IMR-90 (cell line): ENCODE data around the gene GALNT17. TPM values are rescaled to one million over a fixed set of nuclear protein-coding genes. Genes with fewer than 3 reads are reported as not detected.

Experiments
- ATAC-seq: fragments of 200-7000 bp; cut with Tn5 transposase; 2 replicates; pipeline ENCODE4 v1.9.1; 2020; ENCODE audit warnings: low read depth, mild to moderate bottlenecking, moderate library complexity
- BruUV-seq: library from RNA; stranded (reverse); fragments of 400-500 nt; replicated peaks from 2 replicates; lab custom pipeline; 2021; lab: Mats Ljungman, UMichigan
- CTCF ChIA-PET: fragments of 300-600 bp; formaldehyde crosslinking; extraction: SDS; loops from one replicate; lab custom pipeline; 2021; ENCODE audit warnings: antibody characterized with exemption; lab: Yijun Ruan, JAX
- POLR2A ChIA-PET: fragments of 300-600 bp; sonication (Branson Sonifier 250); formaldehyde crosslinking; loops from one replicate; lab custom pipeline; 2022; ENCODE audit warnings: antibody characterized with exemption; ENCODE audit not compliant: unreplicated experiment; lab: Charles Lee
- DNase-seq: peaks from one replicate; pipeline ENCODE4 v3.0.0; 2013
- H2AFZ ChIP-seq: replicated peaks from 2 replicates; pipeline ENCODE3; 2013; ENCODE audit warnings: low read length, mild to moderate bottlenecking; ENCODE audit not compliant: poor library complexity
- H2AK5ac ChIP-seq: 2 replicates; pipeline ENCODE4 v1.6.1; 2013; ENCODE audit warnings: low read depth, low read length, inconsistent platforms
- H2AK9ac ChIP-seq: replicated peaks from 2 replicates; pipeline ENCODE3; 2013; ENCODE audit warnings: mild to moderate bottlenecking, low read depth, low read length, moderate library complexity; ENCODE audit not compliant: poor library complexity
- H2BK120ac ChIP-seq: 2 replicates; pipeline ENCODE4 v1.6.1; 2013; ENCODE audit warnings: low read depth, low read length, inconsistent platforms
- H2BK15ac ChIP-seq: 3 replicates; pipeline ENCODE4 v1.6.1; 2013; ENCODE audit warnings: low read depth, low read length, inconsistent platforms
- H2BK20ac ChIP-seq: 2 replicates; pipeline ENCODE4 v1.6.1; 2013; ENCODE audit warnings: low read depth, mild to moderate bottlenecking, inconsistent platforms, low read length, moderate library complexity
- H2BK5ac ChIP-seq: 2 replicates; pipeline ENCODE4 v1.6.1; 2013; ENCODE audit warnings: mild to moderate bottlenecking, low read depth, low read length, inconsistent platforms; ENCODE audit not compliant: poor library complexity, severe bottlenecking
- H3K14ac ChIP-seq: replicated peaks from 2 replicates; pipeline ENCODE4 v1.6.1; 2013; ENCODE audit warnings: low read depth, low read length, inconsistent platforms
- H3K18ac ChIP-seq: 2 replicates; pipeline ENCODE4 v1.6.1; 2013; ENCODE audit warnings: low read depth, low read length, control low read depth
- H3K23ac ChIP-seq: 2 replicates; pipeline ENCODE4 v1.6.1; 2013; ENCODE audit warnings: low read depth, low read length, inconsistent platforms
- H3K27ac ChIP-seq: 2 replicates; pipeline ENCODE4 v1.5.1; 2013; ENCODE audit warnings: mild to moderate bottlenecking, control low read depth, low read length; ENCODE audit not compliant: insufficient read depth
- H3K27me3 ChIP-seq: 2 replicates; pipeline ENCODE4 v1.6.1; 2013; ENCODE audit warnings: low read length; ENCODE audit not compliant: control insufficient read depth, insufficient read depth
- H3K36me3 ChIP-seq: 2 replicates; pipeline ENCODE4 v1.6.1; 2013; ENCODE audit warnings: low read length, mixed read lengths; ENCODE audit not compliant: control insufficient read depth, insufficient read depth
- H3K4ac ChIP-seq: 2 replicates; pipeline ENCODE4 v1.6.1; 2013; ENCODE audit warnings: low read depth, low read length, inconsistent platforms
- H3K4me1 ChIP-seq: 2 replicates; pipeline ENCODE4 v1.6.1; 2013; ENCODE audit warnings: low read length, mixed read lengths; ENCODE audit not compliant: control insufficient read depth, insufficient read depth
- H3K4me2 ChIP-seq: 2 replicates; pipeline ENCODE4 v1.6.1; 2013; ENCODE audit warnings: low read depth, mild to moderate bottlenecking, control low read depth, low read length, moderate library complexity
- H3K4me3 ChIP-seq: 2 replicates; pipeline ENCODE4 v1.5.1; 2013; ENCODE audit warnings: low read depth, mild to moderate bottlenecking, control low read depth, low read length, moderate library complexity; ENCODE audit not compliant: insufficient read depth
- H3K56ac ChIP-seq: 2 replicates; pipeline ENCODE4 v1.6.1; 2013; ENCODE audit warnings: low read length, inconsistent platforms; ENCODE audit not compliant: insufficient read depth; ENCODE audit errors: extremely low read depth
- H3K79me1 ChIP-seq, 2 experiments: 2 replicates each; pipeline ENCODE4 v1.6.1; 2013; ENCODE audit warnings: low read length in 2 of 2, inconsistent platforms in 1 of 2, low read depth in 1 of 2
- H3K9ac ChIP-seq: 2 replicates; pipeline ENCODE4 v1.6.1; 2013; ENCODE audit warnings: low read depth, low read length, control low read depth
- H3K9me1 ChIP-seq: 2 replicates; pipeline ENCODE4 v1.6.1; 2013; ENCODE audit warnings: low read length, inconsistent platforms; ENCODE audit not compliant: insufficient read depth
- H3K9me3 ChIP-seq: 2 replicates; pipeline ENCODE4 v1.6.1; 2013; ENCODE audit warnings: low read length; ENCODE audit not compliant: control insufficient read depth, insufficient read depth
- H4K20me1 ChIP-seq: 2 replicates; pipeline ENCODE4 v1.6.1; 2013; ENCODE audit warnings: low read length, inconsistent platforms; ENCODE audit not compliant: insufficient read depth
- H4K5ac ChIP-seq: 2 replicates; pipeline ENCODE4 v1.6.1; 2013; ENCODE audit warnings: mild to moderate bottlenecking, low read depth, low read length, control low read depth
- H4K8ac ChIP-seq, 2 experiments: 2 replicates each; pipeline ENCODE4 v1.6.1; 2013; ENCODE audit warnings: low read depth in 2 of 2, low read length in 2 of 2, control low read depth in 1 of 2, inconsistent platforms in 1 of 2
- H4K91ac ChIP-seq: 2 replicates; pipeline ENCODE4 v1.6.1; 2013; ENCODE audit warnings: low read depth, low read length, inconsistent platforms; ENCODE audit not compliant: insufficient read depth
- BHLHE40 ChIP-seq: fragments of 150-350 bp; IDR thresholded peaks from 2 replicates; pipeline ENCODE4 v1.6.1; 2016; ENCODE audit warnings: mild to moderate bottlenecking, low read depth, low read length
- CEBPB ChIP-seq: IDR thresholded peaks from 2 replicates; pipeline ENCODE4 v1.6.1; 2012; ENCODE audit warnings: low read depth, low read length, improper control_type of control experiment
- CHD1 ChIP-seq: IDR thresholded peaks from 2 replicates; pipeline ENCODE4 v1.6.1; 2012; ENCODE audit warnings: low read depth, low read length, improper control_type of control experiment
- ELK1 ChIP-seq: fragments of 150-350 bp; IDR thresholded peaks from 2 replicates; pipeline ENCODE4 v1.6.1; 2016; ENCODE audit warnings: low read depth, mild to moderate bottlenecking, low read length, moderate library complexity, borderline replicate concordance
- FOS ChIP-seq: fragments of 150-350 bp; IDR thresholded peaks from 2 replicates; pipeline ENCODE4 v1.6.1; 2016; ENCODE audit warnings: low read depth, low read length
- MAFK ChIP-seq: IDR thresholded peaks from 2 replicates; pipeline ENCODE4 v1.6.1; 2012; ENCODE audit warnings: low read depth, low read length, improper control_type of control experiment
- MAZ ChIP-seq: IDR thresholded peaks from 2 replicates; pipeline ENCODE4 v1.6.1; 2012; ENCODE audit warnings: low read depth, mild to moderate bottlenecking, low read length, improper control_type of control experiment, moderate library complexity, borderline replicate concordance
- MXI1 ChIP-seq: IDR thresholded peaks from 2 replicates; pipeline ENCODE4 v1.6.1; 2012; ENCODE audit warnings: low read depth, mild to moderate bottlenecking, low read length, moderate library complexity, borderline replicate concordance
- NFE2L2 ChIP-seq: fragments of 150-350 bp; IDR thresholded peaks from 2 replicates; pipeline ENCODE4 v1.6.1; 2016; ENCODE audit warnings: low read depth, mild to moderate bottlenecking, low read length
- POLR2A ChIP-seq: IDR thresholded peaks from 2 replicates; pipeline ENCODE4 v1.6.1; 2012; ENCODE audit warnings: mild to moderate bottlenecking, low read depth, low read length
- RAD21 ChIP-seq: IDR thresholded peaks from 2 replicates; pipeline ENCODE4 v1.6.1; 2012; ENCODE audit warnings: low read length, improper control_type of control experiment
- RCOR1 ChIP-seq: IDR thresholded peaks from 2 replicates; pipeline ENCODE4 v1.6.1; 2012; ENCODE audit warnings: mild to moderate bottlenecking, low read length, improper control_type of control experiment; ENCODE audit not compliant: insufficient replicate concordance
- RFX5 ChIP-seq: IDR thresholded peaks from 2 replicates; pipeline ENCODE4 v1.8.0; 2012; ENCODE audit warnings: low read depth, mild to moderate bottlenecking, low read length, moderate library complexity
- SMC3 ChIP-seq: fragments of 150-350 bp; IDR thresholded peaks from 2 replicates; pipeline ENCODE4 v1.6.1; 2016; ENCODE audit warnings: low read depth, mild to moderate bottlenecking, antibody characterized with exemption, low read length, moderate library complexity
- WGBS, 2 experiments: methylation state at CpG; one replicate each; pipeline versions ENCODE4 v1.1.5 to v1.1.7; 2013; ENCODE audit warnings: missing lambda C conversion rate in 2 of 2; ENCODE audit not compliant: insufficient read length in 1 of 2; ENCODE audit errors: extremely low coverage in 2 of 2; 5-methylcytosine and 5-hydroxymethylcytosine counted together
- dilution Hi-C: fragments of 300-500 bp; cut with HindIII; formaldehyde crosslinking; loops from one replicate; pipeline ENCODE4 v1.14.3; 2018; ENCODE audit warnings: low sequenced_read_pairs; ENCODE audit not compliant: unreplicated experiment
- in situ Hi-C: fragments of 300-500 bp; cut with MboI; formaldehyde crosslinking; loops from 3 replicates; pipeline ENCODE4 v1.14.3; 2019; ENCODE audit warnings: low sequenced_read_pairs, inconsistent platforms, mixed read lengths
- intact Hi-C: fragments of 100-400 bp; cut with micrococcal nuclease; formaldehyde crosslinking; loops from 2 replicates; pipeline ENCODE4 v1.10.0; 2022
- polyA plus RNA-seq, 3 experiments: library from polyadenylated mRNA; depleted of rRNA; stranded (reverse); fragments of >200 nt; gene quantifications; 2 replicates each; pipeline ENCODE4 v1.2.3, GENCODE V29; 2012; ENCODE audit warnings: low replicate concordance in 1 of 3
- total RNA-seq: library from RNA; depleted of rRNA; stranded (reverse); fragments of >200 nt; gene quantifications from 2 replicates; pipeline ENCODE4 v1.2.3, GENCODE V29; 2012
- TF ChIP-seq, protein P1 (sequence below): fragments of 150-350 bp; IDR thresholded peaks from 2 replicates; pipeline ENCODE4 v1.6.1; 2017; ENCODE audit warnings: mild to moderate bottlenecking, antibody characterized with exemption, low read length, low read depth
- TF ChIP-seq, protein P2 (sequence below): conservative IDR thresholded peaks from 2 replicates; pipeline ENCODE4 v1.5.1; 2012; ENCODE audit warnings: mild to moderate bottlenecking, low read depth, low read length, improper control_type of control experiment

GALNT17 gene
- total and polyA plus RNA-seq, 2 of the 4 experiments (the other 2 are of a cell fraction) = not detected

GRCh38 chr7:71363223-71363622 is 231.3 kb downstream of the GALNT17 start:
- no peak overlapping the region for H3K56ac ChIP-seq
- H3K23ac ChIP-seq = no peak overlapping the region
- H3K4ac ChIP-seq = no peak overlapping the region
- no peaks in the 10 kb centered on the region for H3K9me1 ChIP-seq
- dilution Hi-C loops = no loop called here
- H4K5ac ChIP-seq = no peak overlapping the region
- CTCF ChIA-PET = no interaction called here
- H2BK120ac ChIP-seq = no peak overlapping the region
- H3K9ac ChIP-seq = no peak overlapping the region
- DNase-seq = no peak
- BruUV-seq = no TSS peak
- H2BK5ac ChIP-seq = no peak overlapping the region
- no peak overlapping the region for H4K8ac ChIP-seq
- H3K27me3 ChIP-seq = no peaks in the 10 kb centered on the region
- no peak overlapping the region for H3K18ac ChIP-seq
- no peak overlapping the region for H3K14ac ChIP-seq
- H3K79me1 ChIP-seq = no peaks in the 10 kb centered on the region
- in situ Hi-C loops = no loop called here
- no peaks in the 10 kb centered on the region for H4K20me1 ChIP-seq
- H2AFZ ChIP-seq = no peak overlapping the region
- no peak for ATAC-seq
- H3K4me3 ChIP-seq = no peak overlapping the region
- no CpG with 5 or more reads among the region's 5 CpGs for WGBS, 2 experiments
- POLR2A ChIA-PET = no interaction called here
- H4K91ac ChIP-seq = no peak overlapping the region
- H2BK20ac ChIP-seq = no peak overlapping the region
- no peak overlapping the region for H2AK5ac ChIP-seq
- no peak for TF ChIP-seq POLR2A
- TF ChIP-seq NFE2L2 = no peak
- TF ChIP-seq RFX5 = no peak
- no peak for TF ChIP-seq RAD21
- TF ChIP-seq MAFK = no peak
- TF ChIP-seq, protein P1, sequence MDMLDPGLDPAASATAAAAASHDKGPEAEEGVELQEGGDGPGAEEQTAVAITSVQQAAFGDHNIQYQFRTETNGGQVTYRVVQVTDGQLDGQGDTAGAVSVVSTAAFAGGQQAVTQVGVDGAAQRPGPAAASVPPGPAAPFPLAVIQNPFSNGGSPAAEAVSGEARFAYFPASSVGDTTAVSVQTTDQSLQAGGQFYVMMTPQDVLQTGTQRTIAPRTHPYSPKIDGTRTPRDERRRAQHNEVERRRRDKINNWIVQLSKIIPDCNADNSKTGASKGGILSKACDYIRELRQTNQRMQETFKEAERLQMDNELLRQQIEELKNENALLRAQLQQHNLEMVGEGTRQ = no peak
- TF ChIP-seq CEBPB = no peak
- TF ChIP-seq, protein P2, sequence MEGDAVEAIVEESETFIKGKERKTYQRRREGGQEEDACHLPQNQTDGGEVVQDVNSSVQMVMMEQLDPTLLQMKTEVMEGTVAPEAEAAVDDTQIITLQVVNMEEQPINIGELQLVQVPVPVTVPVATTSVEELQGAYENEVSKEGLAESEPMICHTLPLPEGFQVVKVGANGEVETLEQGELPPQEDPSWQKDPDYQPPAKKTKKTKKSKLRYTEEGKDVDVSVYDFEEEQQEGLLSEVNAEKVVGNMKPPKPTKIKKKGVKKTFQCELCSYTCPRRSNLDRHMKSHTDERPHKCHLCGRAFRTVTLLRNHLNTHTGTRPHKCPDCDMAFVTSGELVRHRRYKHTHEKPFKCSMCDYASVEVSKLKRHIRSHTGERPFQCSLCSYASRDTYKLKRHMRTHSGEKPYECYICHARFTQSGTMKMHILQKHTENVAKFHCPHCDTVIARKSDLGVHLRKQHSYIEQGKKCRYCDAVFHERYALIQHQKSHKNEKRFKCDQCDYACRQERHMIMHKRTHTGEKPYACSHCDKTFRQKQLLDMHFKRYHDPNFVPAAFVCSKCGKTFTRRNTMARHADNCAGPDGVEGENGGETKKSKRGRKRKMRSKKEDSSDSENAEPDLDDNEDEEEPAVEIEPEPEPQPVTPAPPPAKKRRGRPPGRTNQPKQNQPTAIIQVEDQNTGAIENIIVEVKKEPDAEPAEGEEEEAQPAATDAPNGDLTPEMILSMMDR = no peak
- no peak for TF ChIP-seq SMC3
- TF ChIP-seq BHLHE40 = no peak
- TF ChIP-seq RCOR1 = no peak
- no peak for TF ChIP-seq ELK1
- no peak for TF ChIP-seq CHD1
- TF ChIP-seq FOS = no peak
- no peak for TF ChIP-seq MXI1
- TF ChIP-seq MAZ = no peak
- no peak overlapping the region for H3K4me2 ChIP-seq
- H2BK15ac ChIP-seq = no peak overlapping the region
- H2AK9ac ChIP-seq = no peak overlapping the region
- intact Hi-C loops = no loop called here
- no peak overlapping the region for H3K27ac ChIP-seq
- H3K9me3 ChIP-seq = peaks cover 9% of the 10 kb centered on the region
- H3K36me3 ChIP-seq = no peaks in the 10 kb centered on the region
- no peaks in the 10 kb centered on the region for H3K4me1 ChIP-seq
